RWPE2 (cell line): ENCODE data around the gene TMEM178B.

Source experiments
- ATAC-seq: fragments of 200-7000 bp; cut with Tn5 transposase; 3 replicates; pipeline ENCODE4 v1.9.1; 2021; ENCODE audit warnings: low read depth
- DNase-seq: peaks from one replicate; pipeline ENCODE4 v3.0.0-alpha.2; 2020; ENCODE audit warnings: low spot score
- H3K27ac ChIP-seq: fragments of 450-650 bp; 2 replicates; pipeline ENCODE4 v1.5.1; 2017; ENCODE audit warnings: mild to moderate bottlenecking; ENCODE audit not compliant: poor library complexity, severe bottlenecking
- H3K27me3 ChIP-seq: fragments of 250-450 bp; sonication (Bioruptor Pico); 2 replicates; pipeline ENCODE4 v1.5.1; 2021; ENCODE audit warnings: mild to moderate bottlenecking, moderate library complexity; ENCODE audit not compliant: insufficient read depth, poor library complexity, severe bottlenecking
- H3K36me3 ChIP-seq: fragments of 250-450 bp; sonication (Bioruptor Pico); 2 replicates; pipeline ENCODE4 v1.5.1; 2020; ENCODE audit warnings: low read depth, mild to moderate bottlenecking, moderate library complexity
- H3K4me1 ChIP-seq: fragments of 250-450 bp; sonication (Bioruptor Pico); 2 replicates; pipeline ENCODE4 v1.5.1; 2021; ENCODE audit warnings: mild to moderate bottlenecking, moderate library complexity; ENCODE audit not compliant: insufficient read depth, poor library complexity, severe bottlenecking
- H3K4me3 ChIP-seq: fragments of 250-450 bp; sonication (Bioruptor Pico); 2 replicates; pipeline ENCODE4 v1.5.1; 2021; ENCODE audit warnings: mild to moderate bottlenecking, moderate library complexity; ENCODE audit not compliant: severe bottlenecking
- H3K9me3 ChIP-seq: fragments of 250-450 bp; sonication (Bioruptor Pico); 2 replicates; pipeline ENCODE4 v1.5.1; 2021; ENCODE audit warnings: mild to moderate bottlenecking, moderate library complexity; ENCODE audit not compliant: severe bottlenecking
- CTCF ChIP-seq: fragments of 450-650 bp; IDR thresholded peaks from one replicate; pipeline ENCODE4 v1.5.1; 2017; ENCODE audit warnings: mild to moderate bottlenecking, moderate library complexity; ENCODE audit not compliant: poor library complexity, severe bottlenecking

Gene TMEM178B

GRCh38 chr7:141352955-141353354 lies 279.1 kb downstream of the TMEM178B start:
- ATAC-seq (no peak), DNase-seq (no peak)
- no peaks in the 10 kb centered on the region for H3K36me3 ChIP-seq
- H3K4me3 ChIP-seq, result no peak overlapping the region
- no peak for TF ChIP-seq CTCF
- H3K27ac ChIP-seq, result no peak overlapping the region
- no peaks in the 10 kb centered on the region for H3K27me3 ChIP-seq
- peaks cover 11% of the 10 kb centered on the region for H3K4me1 ChIP-seq
- H3K9me3 ChIP-seq, result no peaks in the 10 kb centered on the region

- no peak for DNase-seq
- no peaks in the 10 kb centered on the region for H3K36me3 ChIP-seq
- no peak for TF ChIP-seq CTCF
- 0 out of 3 replicates have a peak, but pooled peaks have one; percentile 53 for ATAC-seq
- H3K27me3 ChIP-seq, result no peaks in the 10 kb centered on the region
- peaks cover 2% of the 10 kb centered on the region for H3K9me3 ChIP-seq
- H3K4me1 ChIP-seq, result peaks cover 11% of the 10 kb centered on the region
- no peak overlapping the region for H3K4me3 ChIP-seq
- no peak overlapping the region for H3K27ac ChIP-seq
Measured at GRCh38 chr7:141354251-141354650, 280.4 kb downstream of the TMEM178B start.

- no peaks in the 10 kb centered on the region for H3K27me3 ChIP-seq
- H3K9me3 ChIP-seq, result peaks cover 2% of the 10 kb centered on the region
- H3K27ac ChIP-seq, result peak overlapping the region; percentile 1
- H3K36me3 ChIP-seq, result no peaks in the 10 kb centered on the region
- no peak for DNase-seq
- ATAC-seq, result peak; percentile 58; the same call in 1 of the 3 replicates
- H3K4me1 ChIP-seq, result peaks cover 11% of the 10 kb centered on the region
- TF ChIP-seq CTCF, result no peak
- no peak overlapping the region for H3K4me3 ChIP-seq
Measured at GRCh38 chr7:141355032-141355431, 281.2 kb downstream of the TMEM178B start.

GRCh38 chr7:141356161-141356560 lies 282.3 kb downstream of the TMEM178B start:
- ATAC-seq (no peak), DNase-seq (no peak)
- TF ChIP-seq CTCF, result no peak
- H3K36me3 ChIP-seq, result no peaks in the 10 kb centered on the region
- H3K27me3 ChIP-seq, result no peaks in the 10 kb centered on the region
- H3K4me1 ChIP-seq, result peaks cover 11% of the 10 kb centered on the region
- H3K9me3 ChIP-seq, result peaks cover 5% of the 10 kb centered on the region
- no peak overlapping the region for H3K4me3 ChIP-seq
- no peak overlapping the region for H3K27ac ChIP-seq

- peaks cover 24% of the 10 kb centered on the region for H3K4me1 ChIP-seq
- H3K9me3 ChIP-seq, result peaks cover 5% of the 10 kb centered on the region
- no peak overlapping the region for H3K27ac ChIP-seq
Measured at GRCh38 chr7:141358386-141358785, 284.5 kb downstream of the TMEM178B start.

More at GRCh38 chr7:141358386-141358785, 284.5 kb downstream of the TMEM178B start:
- no peak for TF ChIP-seq CTCF
- Histone ChIP-seq H3K36me3 (no peaks in the 10 kb centered on the region), H3K4me3 (no peak overlapping the region), H3K27me3 (no peaks in the 10 kb centered on the region)
- DNase-seq (no peak), ATAC-seq (no peak)
